HEK293 (cell line): Measurements from ENCODE around the gene SELENBP1.
"Not testable (repeated sequence)": the region's sequence is repeated elsewhere in the genome, so short reads cannot be mapped to it uniquely, and the experiment has no call there.

ENCODE experiments used
- CTCF ChIA-PET: fragments of 350-600 bp; formaldehyde crosslinking; extraction: SDS; loops from one replicate; lab custom pipeline; 2021; ENCODE audit warnings: antibody characterized with exemption; lab: Yijun Ruan, JAX
- POLR2A ChIA-PET: fragments of 300-600 bp; formaldehyde crosslinking; extraction: SDS; loops from one replicate; lab custom pipeline; 2020; ENCODE audit warnings: antibody characterized with exemption, inconsistent platforms; lab: Yijun Ruan, JAX
- H3K27ac ChIP-seq: fragments of 200-500 bp; sonication (Bioruptor generic); 2 replicates; pipeline ENCODE4 v1.5.1; 2014; ENCODE audit warnings: low read depth, low read length, control low read depth, inconsistent platforms; ENCODE audit errors: extremely low read depth
- H3K36me3 ChIP-seq, 2 experiments: fragments of 200-500 bp in 1 of 2; sonication (Bioruptor generic) in 1 of 2; 1 replicate in 1 of 2; 2 replicates in 1 of 2; pipeline ENCODE4 v1.5.1; 2014 to 2017; ENCODE audit warnings: inconsistent platforms in 2 of 2, low read length in 2 of 2; ENCODE audit not compliant: control insufficient read depth in 2 of 2, insufficient read depth in 1 of 2
- H3K4me1 ChIP-seq: fragments of 200-500 bp; sonication (Bioruptor generic); 2 replicates; pipeline ENCODE4 v1.5.1; 2014; ENCODE audit warnings: mild to moderate bottlenecking, low read length, inconsistent platforms; ENCODE audit not compliant: control insufficient read depth, insufficient read depth
- H3K4me3 ChIP-seq: 2 replicates; pipeline ENCODE4 v1.5.1; 2011; ENCODE audit warnings: low read depth, mild to moderate bottlenecking, control low read depth, low read length, moderate library complexity
- H3K9me3 ChIP-seq: fragments of 200-500 bp; sonication (Bioruptor generic); 2 replicates; pipeline ENCODE4 v1.5.1; 2014; ENCODE audit warnings: low read depth, low read length, inconsistent platforms; ENCODE audit not compliant: control insufficient read depth, insufficient read depth
- EGR2 ChIP-seq: fragments of 450-650 bp; formaldehyde crosslinking; IDR thresholded peaks from 2 replicates; pipeline ENCODE4 v1.5.1; 2016; ENCODE audit warnings: low read depth, missing biosample characterization, missing genetic modification characterization
- KLF8 ChIP-seq: fragments of 450-650 bp; formaldehyde crosslinking; IDR thresholded peaks from 2 replicates; pipeline ENCODE4 v1.5.1; 2016; ENCODE audit warnings: missing biosample characterization, missing genetic modification characterization
- OVOL3 ChIP-seq: fragments of 450-650 bp; formaldehyde crosslinking; IDR thresholded peaks from 2 replicates; pipeline ENCODE4 v1.5.1; 2016; ENCODE audit warnings: missing biosample characterization, missing genetic modification characterization
- TSHZ1 ChIP-seq: fragments of 450-650 bp; formaldehyde crosslinking; IDR thresholded peaks from 2 replicates; pipeline ENCODE4 v1.5.1; 2016; ENCODE audit warnings: missing biosample characterization, missing genetic modification characterization, borderline replicate concordance
- ZIC2 ChIP-seq: fragments of 450-650 bp; formaldehyde crosslinking; IDR thresholded peaks from 2 replicates; pipeline ENCODE4 v1.5.1; 2016; ENCODE audit warnings: missing biosample characterization, missing genetic modification characterization
- ZNF23 ChIP-seq: fragments of 450-650 bp; formaldehyde crosslinking; IDR thresholded peaks from 2 replicates; pipeline ENCODE4 v1.5.1; 2016; ENCODE audit warnings: missing biosample characterization, missing genetic modification characterization, borderline replicate concordance
- ZNF266 ChIP-seq: fragments of 450-650 bp; formaldehyde crosslinking; IDR thresholded peaks from 2 replicates; pipeline ENCODE4 v1.5.1; 2016; ENCODE audit warnings: missing biosample characterization, missing genetic modification characterization, low read depth
- ZNF280D ChIP-seq: fragments of 450-650 bp; formaldehyde crosslinking; IDR thresholded peaks from 2 replicates; pipeline ENCODE4 v1.5.1; 2016; ENCODE audit warnings: missing biosample characterization, missing genetic modification characterization
- ZNF292 ChIP-seq: fragments of 450-650 bp; formaldehyde crosslinking; IDR thresholded peaks from 2 replicates; pipeline ENCODE4 v1.5.1; 2016; ENCODE audit warnings: low read depth, missing biosample characterization, missing genetic modification characterization, borderline replicate concordance
- ZNF394 ChIP-seq: fragments of 450-650 bp; formaldehyde crosslinking; IDR thresholded peaks from 2 replicates; pipeline ENCODE4 v1.5.1; 2016; ENCODE audit warnings: missing biosample characterization, missing genetic modification characterization, mild to moderate bottlenecking, moderate library complexity, borderline replicate concordance
- ZNF488 ChIP-seq: fragments of 450-650 bp; formaldehyde crosslinking; IDR thresholded peaks from 2 replicates; pipeline ENCODE4 v1.5.1; 2016; ENCODE audit warnings: missing biosample characterization, missing genetic modification characterization
- ZNF548 ChIP-seq: fragments of 450-650 bp; formaldehyde crosslinking; IDR thresholded peaks from 2 replicates; pipeline ENCODE4 v1.5.1; 2016; ENCODE audit warnings: missing biosample characterization, missing genetic modification characterization
- ZNF580 ChIP-seq: fragments of 450-650 bp; formaldehyde crosslinking; IDR thresholded peaks from 2 replicates; pipeline ENCODE4 v1.5.1; 2016; ENCODE audit warnings: missing biosample characterization, missing genetic modification characterization
- ZNF585B ChIP-seq: fragments of 450-650 bp; formaldehyde crosslinking; IDR thresholded peaks from 2 replicates; pipeline ENCODE4 v1.5.1; 2016; ENCODE audit warnings: missing biosample characterization, missing genetic modification characterization
- ZNF621 ChIP-seq: fragments of 450-650 bp; formaldehyde crosslinking; IDR thresholded peaks from 2 replicates; pipeline ENCODE4 v1.5.1; 2017; ENCODE audit warnings: missing biosample characterization, missing genetic modification characterization
- ZNF624 ChIP-seq: fragments of 450-650 bp; formaldehyde crosslinking; IDR thresholded peaks from 2 replicates; pipeline ENCODE4 v1.5.1; 2017; ENCODE audit warnings: missing biosample characterization, missing genetic modification characterization
- ZNF629 ChIP-seq: fragments of 450-650 bp; formaldehyde crosslinking; IDR thresholded peaks from 2 replicates; pipeline ENCODE4 v1.5.1; 2017; ENCODE audit warnings: missing biosample characterization, missing genetic modification characterization
- ZNF660 ChIP-seq: fragments of 450-650 bp; IDR thresholded peaks from 2 replicates; pipeline ENCODE4 v1.5.1; 2018; ENCODE audit warnings: missing biosample characterization, mild to moderate bottlenecking, missing genetic modification characterization
- ZNF677 ChIP-seq: fragments of 450-650 bp; IDR thresholded peaks from 2 replicates; pipeline ENCODE4 v1.5.0; 2018; ENCODE audit warnings: missing biosample characterization, mild to moderate bottlenecking, missing genetic modification characterization, moderate library complexity
- ZSCAN16 ChIP-seq: fragments of 450-650 bp; formaldehyde crosslinking; IDR thresholded peaks from 2 replicates; pipeline ENCODE4 v1.5.1; 2016; ENCODE audit warnings: missing biosample characterization, missing genetic modification characterization
- ZSCAN30 ChIP-seq: fragments of 450-650 bp; IDR thresholded peaks from 2 replicates; pipeline ENCODE4 v1.5.1; 2018; ENCODE audit warnings: missing biosample characterization, mild to moderate bottlenecking, missing genetic modification characterization, moderate library complexity
- ZXDB ChIP-seq: fragments of 450-650 bp; formaldehyde crosslinking; IDR thresholded peaks from 2 replicates; pipeline ENCODE4 v1.5.1; 2016; ENCODE audit warnings: missing biosample characterization, missing genetic modification characterization

Gene SELENBP1

GRCh38 chr1:151352021-151352718 lies 20.3 kb downstream of the SELENBP1 start:
- TF ChIP-seq ZNF677 (peak; percentile 81), ZNF266 (tag by site-specific recombination) (no peak), ZXDB (no peak), ZNF585B (tag by site-specific recombination) (no peak), ZNF629 (no peak)
- no peak overlapping the region for H3K4me3 ChIP-seq
- POLR2A ChIA-PET = interaction anchor here (0.6 kb wide), 1 partner anchor 16 kb away, joined by 3 read pairs; no protein-coding TSS in a partner anchor
- H3K36me3 ChIP-seq = no peaks in the 10 kb centered on the region
- CTCF ChIA-PET = interaction anchor here (0.6 to 2.6 kb wide), 9 partner anchors 10 to 800 kb away, joined by 3 to 22 read pairs (median 3); partner anchors contain the start of gene THEM5
- no peak overlapping the region for H3K27ac ChIP-seq
- no peaks in the 10 kb centered on the region for H3K9me3 ChIP-seq
- no peaks in the 10 kb centered on the region for H3K4me1 ChIP-seq

- H3K27ac ChIP-seq, H3K4me3 ChIP-seq, H3K9me3 ChIP-seq, H3K36me3 ChIP-seq, H3K4me1 ChIP-seq: not testable (repeated sequence)
- ChIA-PET POLR2A (interaction anchor here (0.5 to 1.2 kb wide), 2 partner anchors 142 to 161 kb away, joined by 3 to 4 read pairs; partner anchors contain the start of gene VPS72), CTCF (interaction anchor here (2.6 kb wide), 1 partner anchor 10 kb away, joined by 22 read pairs; no protein-coding TSS in a partner anchor)
These were observed 22.2 kb downstream of the SELENBP1 start for GRCh38 chr1:151350323-151350722.

GRCh38 chr1:151347523-151348246 lies 24.8 kb downstream of the SELENBP1 start:
- H3K9me3 ChIP-seq = no peaks in the 10 kb centered on the region
- H3K4me3 ChIP-seq = peak overlapping the region; percentile 13
- H3K4me1 ChIP-seq = no peaks in the 10 kb centered on the region
- H3K36me3 ChIP-seq = peaks cover 3 to 31% of the 10 kb centered on the region in 2 experiments; a peak in 1 of 3 replicates
- H3K27ac ChIP-seq = peak overlapping the region; percentile 94; the same call in 1 of the 2 replicates
- ChIA-PET CTCF (interaction anchor here (1.2 kb wide), 1 partner anchor 11 kb away, joined by 5 read pairs; no protein-coding TSS in a partner anchor), POLR2A (no interaction called here)
- TF ChIP-seq ZSCAN30 (tag by site-specific recombination) = no peak
- no peak for TF ChIP-seq ZNF624 (tag by site-specific recombination)
- no peak for TF ChIP-seq ZNF548 (tag by site-specific recombination)
- no peak for TF ChIP-seq OVOL3
- TF ChIP-seq ZNF660 = peak; percentile 4; the same call in 1 of the 2 replicates
- no peak for TF ChIP-seq KLF8
- no peak for TF ChIP-seq ZNF580 (tag by site-specific recombination)
- TF ChIP-seq EGR2 (tag by site-specific recombination) = no peak
- no peak for TF ChIP-seq ZNF23 (tag by site-specific recombination)
- no peak for TF ChIP-seq ZIC2 (tag by site-specific recombination)
- no peak for TF ChIP-seq ZNF488 (tag by site-specific recombination)
- TF ChIP-seq ZNF280D = no peak
- no peak for TF ChIP-seq TSHZ1 (tag by site-specific recombination)
- no peak for TF ChIP-seq ZSCAN16 (tag by site-specific recombination)
- TF ChIP-seq ZNF394 (tag by site-specific recombination) = no peak
- no peak for TF ChIP-seq ZNF292
- no peak for TF ChIP-seq ZNF621 (tag by site-specific recombination)
